Breast epithelium (tissue), 3 donors: ENCODE results near the gene TCF4.

Experiments
- POLR2A ChIP-seq: fragments of 450-650 bp; IDR thresholded peaks from one replicate; pipeline ENCODE4 v1.6.1; 2016; ENCODE audit warnings: antibody characterized with exemption, mild to moderate bottlenecking, moderate library complexity
- POLR2AphosphoS5 ChIP-seq, 3 donors: sonication (generic); formaldehyde crosslinking; IDR thresholded peaks; one replicate each; pipeline ENCODE4 v1.6.1; 2017; ENCODE audit warnings: antibody characterized with exemption in 3 of 3
- TF ChIP-seq, protein P1 (sequence below), 3 donors: fragments of 450-650 bp; IDR thresholded peaks; one replicate each; pipeline ENCODE4 v1.5.1; 2016 to 2017; ENCODE audit warnings: antibody characterized with exemption in 3 of 3, mild to moderate bottlenecking in 3 of 3, moderate library complexity in 3 of 3

DNA sequence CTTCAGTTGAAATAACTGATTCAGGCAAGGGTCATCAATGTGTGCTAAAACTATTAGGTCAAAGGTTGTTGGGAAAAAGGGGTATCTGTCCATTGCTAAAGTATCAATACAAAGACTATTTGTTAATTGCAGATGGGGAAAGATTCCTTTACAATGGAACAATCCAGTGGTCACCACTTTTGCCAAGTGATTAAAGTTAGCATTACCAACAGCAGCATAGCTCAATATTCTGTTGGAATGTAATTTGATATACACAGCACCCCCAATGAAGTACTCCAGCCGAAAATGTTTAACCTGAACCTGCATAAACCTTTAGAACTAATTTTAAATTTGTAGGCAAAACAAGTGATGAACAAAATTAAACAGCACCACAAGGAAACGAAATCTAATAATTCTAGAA, 191.0 kb downstream of the TCF4 start:
- TF ChIP-seq POLR2A (no peak), POLR2AphosphoS5 (IDR thresholded peaks at IDR 0.05) (no peak)
- TF ChIP-seq, protein P1, sequence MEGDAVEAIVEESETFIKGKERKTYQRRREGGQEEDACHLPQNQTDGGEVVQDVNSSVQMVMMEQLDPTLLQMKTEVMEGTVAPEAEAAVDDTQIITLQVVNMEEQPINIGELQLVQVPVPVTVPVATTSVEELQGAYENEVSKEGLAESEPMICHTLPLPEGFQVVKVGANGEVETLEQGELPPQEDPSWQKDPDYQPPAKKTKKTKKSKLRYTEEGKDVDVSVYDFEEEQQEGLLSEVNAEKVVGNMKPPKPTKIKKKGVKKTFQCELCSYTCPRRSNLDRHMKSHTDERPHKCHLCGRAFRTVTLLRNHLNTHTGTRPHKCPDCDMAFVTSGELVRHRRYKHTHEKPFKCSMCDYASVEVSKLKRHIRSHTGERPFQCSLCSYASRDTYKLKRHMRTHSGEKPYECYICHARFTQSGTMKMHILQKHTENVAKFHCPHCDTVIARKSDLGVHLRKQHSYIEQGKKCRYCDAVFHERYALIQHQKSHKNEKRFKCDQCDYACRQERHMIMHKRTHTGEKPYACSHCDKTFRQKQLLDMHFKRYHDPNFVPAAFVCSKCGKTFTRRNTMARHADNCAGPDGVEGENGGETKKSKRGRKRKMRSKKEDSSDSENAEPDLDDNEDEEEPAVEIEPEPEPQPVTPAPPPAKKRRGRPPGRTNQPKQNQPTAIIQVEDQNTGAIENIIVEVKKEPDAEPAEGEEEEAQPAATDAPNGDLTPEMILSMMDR (IDR thresholded peaks at IDR 0.05) = no peak
